Stimulated activated CD4-positive, alpha-beta T cell treated with anti-CD3 and anti-CD28 coated beads, Interleukin-1b, Interleukin-23, amount 100 ng/mL, for 4 hours (primary cell): ENCODE results near the gene SNN.

Experiments
- DNase-seq, 2 donors: peaks; one replicate each; pipeline ENCODE4 v3.0.0-alpha.2; 2020; ENCODE audit warnings: low read depth in 2 of 2

SNN gene

GRCh38 chr16:11667824-11668622, at the start of gene SNN:
Gene SNN, plus strand, starts transcription at chr16:11668455. Its CDS starts 7,605 bp downstream, at chr16:11676060.
- peak; percentile 75 to 90 for DNase-seq

- DNase-seq: no peak
Measured at GRCh38 chr16:11619327-11619851, 48.9 kb upstream of the SNN start.

GRCh38 chr16:11620243-11621003, 47.8 kb upstream of the SNN start:
- no peak for DNase-seq

- DNase-seq: no peak
Measured at GRCh38 chr16:11621539-11621919, 46.7 kb upstream of the SNN start.

- DNase-seq: peak in 1 of 2 donors; percentile 12
Measured at GRCh38 chr16:11621920-11622651, 46.2 kb upstream of the SNN start.

GRCh38 chr16:11624205-11624604, 44.0 kb upstream of the SNN start:
- no peak for DNase-seq

- DNase-seq: no peak
Measured at GRCh38 chr16:11624636-11625607, 43.3 kb upstream of the SNN start.

- no peak for DNase-seq
Measured at GRCh38 chr16:11625769-11626168, 42.5 kb upstream of the SNN start.

GRCh38 chr16:11626657-11627291, 41.5 kb upstream of the SNN start:
- no peak for DNase-seq

- DNase-seq: no peak
Measured at GRCh38 chr16:11627292-11627663, 41.0 kb upstream of the SNN start.

GRCh38 chr16:11627822-11628457, 40.3 kb upstream of the SNN start:
- DNase-seq: no peak

GRCh38 chr16:11629071-11630030, 38.9 kb upstream of the SNN start:
- no peak for DNase-seq

- DNase-seq: no peak
Measured at GRCh38 chr16:11630046-11630767, 38.0 kb upstream of the SNN start.

GRCh38 chr16:11630768-11631056, 37.5 kb upstream of the SNN start:
- DNase-seq: no peak

- no peak for DNase-seq
Measured at GRCh38 chr16:11631214-11631613, 37.0 kb upstream of the SNN start.

- no peak for DNase-seq
Measured at GRCh38 chr16:11632455-11632939, 35.8 kb upstream of the SNN start.

GRCh38 chr16:11633113-11633512, 35.1 kb upstream of the SNN start:
- no peak for DNase-seq

- DNase-seq: no peak
Measured at GRCh38 chr16:11634312-11634711, 33.9 kb upstream of the SNN start.
